Measurements from ENCODE around the gene ARHGEF40.

Gene ARHGEF40

DNA sequence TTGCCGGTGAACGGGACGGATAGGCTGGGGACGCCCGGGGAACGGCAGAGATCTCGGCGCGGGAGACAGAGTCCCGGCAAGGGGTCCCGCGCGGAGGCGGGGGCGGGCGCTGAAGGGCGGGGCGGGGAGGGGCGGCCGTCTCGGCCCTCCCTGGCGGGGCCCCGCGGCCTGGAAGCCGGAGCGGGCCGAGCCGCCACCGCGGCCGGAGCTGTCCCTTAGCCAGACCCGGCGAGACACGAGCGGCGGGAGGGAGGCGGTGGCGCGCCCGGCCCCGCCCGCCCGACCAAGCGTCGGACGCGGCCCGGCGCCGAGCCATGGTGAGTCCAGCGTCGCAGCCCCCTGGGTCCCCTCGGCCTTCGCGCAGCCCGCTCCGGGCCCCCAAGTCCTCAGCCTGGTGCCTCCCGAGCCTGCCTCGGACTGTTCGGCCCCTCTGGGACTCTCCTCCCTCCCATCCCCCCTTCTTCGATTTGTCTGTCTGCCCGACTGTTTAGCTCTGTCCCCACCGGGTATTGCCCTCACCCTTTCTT, at the start of gene ARHGEF40:
Gene ARHGEF40 (plus strand): TSS at position 222 of the 527 bp plus-strand sequence. CDS start 93 bp downstream, at position 315.
- DNase-seq (ENCODE audit: low spot score), result peak; percentile 65

DNA sequence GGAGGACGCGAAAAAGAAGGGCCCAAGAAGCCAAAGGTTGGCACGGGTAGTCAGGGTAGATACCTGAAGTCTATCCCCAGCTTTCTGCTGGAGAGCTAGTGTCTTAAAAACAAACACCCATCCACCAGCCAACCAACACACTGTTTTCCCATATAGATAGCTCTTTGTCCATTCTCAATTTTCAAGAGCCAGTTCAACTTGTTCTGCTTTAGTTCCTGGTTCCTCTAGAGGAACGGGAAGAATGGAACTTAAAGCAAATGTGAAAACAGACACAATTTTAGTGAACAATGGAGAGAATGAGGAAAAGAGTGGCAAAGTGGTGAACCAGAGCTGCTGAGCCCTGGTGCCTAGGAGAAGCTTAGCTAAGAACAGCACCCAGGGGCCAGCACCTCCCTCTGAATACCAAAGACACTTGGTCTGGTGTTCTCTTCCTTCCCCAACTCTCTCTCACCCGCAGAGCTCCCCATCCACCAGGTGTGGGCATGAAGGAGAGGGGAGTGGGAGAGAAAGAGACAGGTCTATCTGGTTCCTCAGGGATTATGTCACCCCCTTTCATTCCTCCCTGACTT, 49.0 kb upstream of the ARHGEF40 start:
- no peak for DNase-seq (ENCODE audit: low spot score)

DNA sequence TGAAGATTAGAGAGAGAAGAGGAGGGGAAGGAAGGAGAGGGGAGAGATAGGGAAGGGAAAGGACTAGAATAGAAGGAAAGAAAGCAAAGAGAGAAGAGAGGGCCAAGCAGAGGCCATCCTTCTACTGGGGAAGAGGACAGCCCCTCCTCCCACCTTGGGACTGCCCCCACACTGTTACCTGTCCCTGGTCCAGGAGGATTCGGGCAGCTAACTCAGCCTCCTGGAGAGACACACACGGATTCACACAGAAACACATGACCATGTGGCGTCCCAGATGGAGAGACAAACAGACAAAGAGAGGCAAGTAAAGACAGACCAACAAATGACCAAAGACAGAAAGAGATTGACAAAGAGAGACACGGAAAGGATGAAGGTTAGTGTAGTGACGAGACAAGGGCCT, 47.4 kb upstream of the ARHGEF40 start:
- no peak for DNase-seq (ENCODE audit: low spot score)

DNA sequence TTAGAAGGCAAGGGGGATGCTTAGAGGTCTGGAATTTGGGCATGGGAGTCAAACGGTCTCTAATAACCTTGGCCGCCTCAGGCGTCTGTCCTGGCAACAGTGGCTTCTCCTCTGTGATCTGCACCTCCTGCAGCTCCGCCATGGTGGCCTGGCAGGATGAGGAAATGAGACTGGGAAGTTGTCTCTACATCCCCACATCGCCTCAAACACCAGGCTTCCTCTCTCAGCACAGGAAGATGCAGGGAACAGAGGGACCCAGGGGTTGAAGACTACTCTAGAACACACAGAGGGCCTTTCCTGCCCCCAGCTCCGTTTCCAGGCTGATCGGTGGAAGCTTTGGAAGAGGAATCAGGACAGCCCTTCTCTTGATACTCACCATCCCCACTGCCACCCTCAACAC, 46.9 kb upstream of the ARHGEF40 start:
- no peak for DNase-seq (ENCODE audit: low spot score)

DNA sequence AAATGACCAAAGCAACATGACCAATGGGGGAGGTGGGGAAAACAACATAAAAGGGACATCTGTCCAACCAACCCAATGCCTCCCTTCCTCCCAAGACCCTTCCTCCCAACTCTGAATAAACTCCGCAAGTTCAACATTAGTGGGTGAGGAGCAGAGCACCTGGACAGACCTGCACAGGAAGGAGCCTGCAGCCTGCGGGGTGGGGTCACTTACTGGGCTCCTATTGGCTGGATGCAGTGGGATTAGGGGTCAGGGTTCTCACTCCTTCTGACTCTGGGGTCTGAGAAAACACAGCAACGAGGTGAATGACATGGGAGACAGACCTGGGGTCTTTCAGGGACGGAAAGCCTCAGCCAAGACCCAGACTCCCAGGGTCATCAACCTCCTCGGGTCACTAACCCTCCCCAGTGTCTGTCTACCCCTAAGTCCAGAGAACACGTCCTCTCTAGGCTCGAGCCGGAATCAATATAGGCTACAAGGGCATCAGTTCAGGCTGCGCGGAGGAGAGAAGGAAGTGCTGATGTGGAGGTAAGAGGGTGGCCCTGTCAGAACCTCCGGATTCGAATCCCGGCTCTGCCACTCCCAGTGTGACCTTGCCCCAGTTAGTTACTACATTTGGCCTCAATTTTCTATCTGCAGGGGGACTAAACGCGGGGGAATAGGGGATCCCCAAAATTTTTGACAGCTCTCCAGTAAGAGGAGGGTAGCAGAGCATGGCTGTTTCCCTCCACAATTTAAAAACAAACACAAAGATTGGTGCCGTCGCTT, 46.1 kb upstream of the ARHGEF40 start:
- no peak for DNase-seq (ENCODE audit: low spot score)

DNA sequence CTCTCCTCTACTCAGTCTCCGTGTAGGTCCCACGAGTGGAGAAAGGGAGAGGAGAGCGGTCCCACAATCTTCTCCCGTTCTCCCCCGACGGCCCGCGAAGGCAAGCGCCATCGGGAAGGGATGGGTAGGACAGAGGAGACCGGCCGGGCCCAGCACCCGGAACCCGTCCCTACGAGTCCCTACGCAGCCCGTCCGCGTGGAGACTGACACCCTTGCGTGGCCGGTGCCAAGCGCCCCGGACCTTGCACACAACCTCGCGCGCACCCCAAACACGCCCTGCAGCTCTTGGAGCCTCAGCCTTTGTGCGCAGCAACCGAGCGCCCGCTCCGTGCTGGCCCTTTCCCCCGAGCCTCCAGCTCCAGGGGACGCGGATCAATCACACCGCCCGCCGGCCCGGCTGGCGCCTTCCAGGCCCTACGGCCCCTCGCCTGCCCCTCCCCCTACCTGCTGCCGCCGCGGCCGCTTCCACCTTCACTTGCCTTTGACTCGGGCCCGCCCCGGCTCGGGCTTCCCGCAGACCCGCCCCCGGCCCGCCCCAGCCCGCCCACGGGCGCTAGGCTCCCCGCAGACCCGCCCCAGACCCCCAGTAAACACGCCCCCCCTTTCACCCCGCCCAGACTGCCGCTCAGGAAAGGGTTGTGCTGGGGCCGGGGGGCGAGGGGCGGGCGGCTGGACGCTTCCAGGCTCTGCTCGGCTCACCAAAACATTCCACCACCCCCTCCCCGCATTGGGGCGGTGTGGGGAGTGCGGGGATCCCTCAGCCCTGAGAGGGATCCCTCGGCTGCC, 45.3 kb upstream of the ARHGEF40 start, which contains the start of gene NDRG2:
Gene NDRG2 (minus strand): TSS at position 477 of the 786 bp plus-strand sequence. CDS start 1,746 bp downstream, outside the sequence.
- peak; percentile 22 for DNase-seq (ENCODE audit: low spot score)

DNA sequence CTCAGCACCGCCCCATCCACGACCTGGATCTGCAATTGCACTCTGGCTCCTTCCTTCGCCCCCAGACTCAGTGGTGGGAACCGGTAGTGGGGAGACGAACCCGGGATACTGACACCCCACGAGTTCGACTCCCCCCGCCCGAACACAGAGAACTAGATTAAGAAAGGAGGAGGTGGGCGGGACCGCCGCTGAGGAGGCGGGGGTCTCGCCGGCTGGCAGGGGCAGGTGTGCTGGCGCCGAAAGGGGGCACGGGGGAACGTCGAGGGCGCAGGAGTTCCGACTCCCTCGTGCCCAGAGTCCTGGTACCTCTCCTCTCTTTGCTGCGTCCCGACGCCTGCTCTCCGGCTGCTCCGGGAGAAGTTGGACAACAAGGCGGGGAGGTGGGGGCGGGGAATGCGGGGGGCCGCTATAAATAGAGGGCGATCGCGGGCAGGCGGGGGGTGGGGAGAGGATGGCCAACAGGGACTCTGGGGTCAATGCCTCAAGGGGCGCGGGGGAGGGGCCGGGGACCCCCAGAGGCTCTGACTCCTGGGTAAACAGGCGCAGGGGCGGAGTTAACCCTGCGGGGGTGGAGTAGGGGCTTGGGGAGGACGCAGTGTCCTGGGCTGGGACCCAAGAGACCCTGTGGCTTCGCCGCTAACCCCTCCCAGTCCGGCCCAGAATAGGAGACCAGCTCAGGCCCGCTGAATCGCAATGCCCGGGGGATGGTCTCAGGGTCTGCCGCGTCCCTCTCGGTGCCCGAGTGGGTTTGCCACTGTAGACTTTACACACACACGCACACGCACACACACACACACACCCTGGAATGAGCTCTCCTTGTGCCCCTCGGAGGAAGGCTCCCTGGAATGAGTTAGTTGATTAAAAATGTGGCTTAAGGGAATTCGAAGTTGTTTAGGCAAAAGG, 44.5 kb upstream of the ARHGEF40 start:
- peak; percentile 14 for DNase-seq (ENCODE audit: low spot score)

DNA sequence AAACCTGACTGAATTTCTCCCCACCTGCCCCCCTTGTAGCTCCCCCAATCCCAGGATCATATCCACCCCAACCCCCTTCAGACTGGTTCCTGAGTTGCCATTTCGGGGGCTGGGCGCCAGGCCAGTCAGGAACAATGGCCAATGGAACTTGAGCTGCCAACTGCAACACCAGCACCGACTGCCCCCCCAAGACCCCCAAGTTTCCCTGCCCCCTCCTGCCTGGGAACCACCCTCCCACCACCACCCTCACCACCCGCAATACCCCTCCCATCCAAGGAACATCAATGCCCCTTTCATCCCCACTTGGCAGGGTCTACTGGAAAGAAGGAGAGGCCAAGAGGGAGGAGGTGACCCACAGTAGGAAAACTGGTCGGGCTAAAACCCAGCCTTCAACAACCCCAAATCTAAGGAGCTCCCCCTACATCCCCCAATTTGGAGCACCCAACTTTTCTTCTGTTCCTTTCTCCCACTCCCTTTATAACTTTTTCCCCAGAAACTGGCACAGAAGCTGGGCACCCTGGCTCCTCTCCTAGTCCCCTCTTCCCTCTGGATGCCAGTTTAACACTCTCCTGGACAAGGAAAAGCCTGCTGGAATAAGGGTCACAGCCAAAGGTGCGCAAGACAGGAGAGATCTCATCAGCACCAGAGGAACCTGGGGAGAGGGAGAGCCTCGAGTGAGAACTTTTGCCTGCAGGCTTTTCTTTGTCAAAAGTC, 43.7 kb upstream of the ARHGEF40 start:
- DNase-seq (ENCODE audit: low spot score), result peak; percentile 34

DNA sequence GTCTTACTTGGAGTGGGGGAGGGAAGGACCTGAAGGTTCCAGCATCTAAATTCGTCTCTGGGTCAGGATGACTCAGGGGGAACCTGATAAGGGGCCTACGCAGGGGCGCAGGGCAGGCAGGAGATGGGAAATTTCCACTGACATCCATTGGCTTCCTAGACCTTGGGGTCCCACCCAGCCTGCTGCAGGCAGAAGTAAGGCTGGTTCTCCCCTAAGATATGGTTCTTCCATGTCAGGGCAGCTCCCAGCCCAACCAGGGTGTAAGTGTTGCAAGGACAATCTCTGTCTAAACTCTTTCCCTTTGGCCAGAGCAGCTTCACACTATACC, 43.2 kb upstream of the ARHGEF40 start:
- no peak for DNase-seq (ENCODE audit: low spot score)

DNA sequence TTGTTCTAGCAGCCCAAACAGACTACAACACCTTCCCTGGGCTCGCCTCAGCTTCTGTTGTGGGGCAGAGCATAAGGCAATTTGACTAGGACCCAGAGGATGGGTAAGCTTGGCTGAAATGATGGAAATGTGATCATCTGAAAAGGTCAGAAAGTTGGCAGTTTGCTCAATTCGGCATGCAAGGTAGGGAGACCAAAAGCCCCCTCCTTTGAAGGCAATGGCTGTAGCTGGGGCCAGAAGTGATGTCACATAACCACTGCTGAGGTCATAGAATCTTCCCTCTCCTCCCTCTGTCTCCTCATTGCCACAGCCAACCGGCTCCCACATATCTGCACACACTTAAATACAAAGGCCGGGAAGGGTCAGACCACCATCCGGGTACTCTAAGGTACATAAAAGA, 40.2 kb upstream of the ARHGEF40 start, which contains the start of gene TPPP2:
Gene TPPP2 (plus strand): TSS at position 301 of the 400 bp plus-strand sequence. CDS start 365 bp downstream, outside the sequence.
- DNase-seq (ENCODE audit: low spot score), result no peak

DNA sequence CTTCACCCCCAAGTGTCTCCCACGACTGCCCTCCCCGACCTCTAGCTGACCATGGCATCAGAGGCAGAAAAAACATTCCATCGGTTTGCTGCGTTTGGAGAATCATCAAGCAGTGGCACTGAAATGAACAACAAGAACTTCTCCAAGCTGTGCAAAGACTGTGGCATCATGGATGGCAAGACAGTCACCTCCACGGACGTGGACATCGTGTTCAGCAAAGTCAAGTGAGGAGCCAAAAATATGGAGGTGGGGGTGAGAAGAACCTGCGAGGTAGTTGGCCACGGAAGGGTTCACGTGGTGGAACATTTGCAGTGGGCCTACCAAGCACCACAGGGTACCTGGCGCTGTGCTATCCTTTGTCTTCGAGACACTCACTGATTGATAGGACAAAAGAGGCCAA, 39.6 kb upstream of the ARHGEF40 start:
- no peak for DNase-seq (ENCODE audit: low spot score)

DNA sequence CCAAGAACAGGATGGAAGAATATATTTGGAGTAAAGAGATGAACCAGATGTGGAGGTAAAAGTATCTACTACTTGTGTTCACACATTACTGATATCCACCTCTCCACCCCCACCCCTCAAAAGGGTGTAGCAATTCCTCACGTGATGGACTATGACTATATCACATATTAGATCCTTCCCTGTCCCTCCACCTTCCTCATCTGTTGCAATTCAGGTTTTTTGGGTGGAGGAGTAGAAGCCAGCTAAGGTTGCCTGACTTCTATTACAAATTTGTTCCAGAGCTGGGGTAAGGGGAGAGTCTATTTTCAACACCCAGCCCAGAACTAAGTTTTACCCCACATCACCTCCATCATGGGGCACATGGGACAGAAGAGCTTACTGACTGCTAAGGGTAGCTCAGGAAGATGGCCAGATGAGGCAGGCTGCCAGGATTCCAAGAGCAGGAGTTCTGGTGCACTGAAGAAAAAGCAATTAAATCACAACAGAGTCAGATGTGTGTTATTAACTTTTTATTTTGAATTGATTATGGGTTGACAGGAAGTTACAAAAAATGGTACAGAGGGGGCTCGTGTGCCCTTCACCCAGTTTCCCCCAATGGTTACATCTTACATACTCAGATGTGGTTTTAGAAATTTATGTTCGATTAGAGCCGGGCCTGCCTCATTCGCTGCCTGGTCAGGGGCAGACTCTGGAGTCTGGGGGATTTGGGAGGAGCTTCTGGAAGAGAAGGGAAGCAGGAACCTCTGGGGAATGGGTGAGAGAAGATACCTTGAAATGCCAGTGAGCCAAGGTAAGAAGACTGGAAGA, 37.6 kb upstream of the ARHGEF40 start:
- no peak for DNase-seq (ENCODE audit: low spot score)

DNA sequence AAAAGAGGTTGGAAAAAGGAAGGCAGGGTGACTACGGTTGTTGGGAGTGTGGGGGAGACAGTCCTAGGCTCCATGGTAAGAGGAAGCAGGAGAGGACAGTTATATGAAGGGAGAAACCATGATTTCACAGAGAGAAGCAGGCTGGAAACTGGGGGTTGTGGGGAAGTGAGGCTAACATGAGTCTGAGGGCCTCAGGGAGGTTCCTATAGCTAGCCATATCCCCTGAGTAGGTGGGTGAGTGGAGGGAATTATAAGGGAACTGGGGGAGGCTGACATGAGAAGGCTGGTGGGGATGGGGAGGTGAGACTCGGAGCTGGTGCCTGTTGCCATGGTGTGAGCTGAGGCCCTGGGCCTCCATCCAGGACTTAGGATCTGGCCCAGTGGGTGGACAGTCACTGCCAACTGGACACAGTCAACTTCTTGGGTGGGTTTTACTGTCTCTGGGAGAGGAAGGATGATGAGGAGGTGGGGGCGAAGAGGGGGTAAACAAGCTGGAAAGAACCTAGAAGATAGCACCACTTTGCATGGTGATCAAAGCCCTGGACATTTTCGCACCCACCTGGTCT, 36.9 kb upstream of the ARHGEF40 start:
- no peak for DNase-seq (ENCODE audit: low spot score)

DNA sequence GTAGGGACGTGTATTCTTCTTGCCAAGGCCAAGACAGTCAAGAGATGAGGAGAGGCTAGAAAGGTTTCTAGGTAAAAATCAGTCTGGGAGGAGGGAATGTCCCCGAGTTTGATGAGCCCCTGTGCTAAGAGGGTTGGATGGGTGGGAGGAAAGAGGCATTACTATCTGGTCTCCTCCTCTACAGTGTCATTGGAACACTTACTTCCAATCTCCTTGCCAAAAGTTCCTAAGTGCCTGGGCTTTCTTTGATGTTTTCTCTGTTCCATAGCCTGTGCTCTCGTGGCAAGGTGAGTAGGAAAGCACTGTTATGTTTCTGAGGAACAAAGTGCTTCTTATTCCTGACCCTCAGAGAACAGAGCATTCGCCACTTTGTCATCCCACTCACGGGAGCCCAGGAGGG, 35.4 kb upstream of the ARHGEF40 start, which contains the start of gene RNASE13:
Gene RNASE13 (minus strand): TSS at position 101 of the 400 bp plus-strand sequence. CDS start 519 bp downstream, outside the sequence.
- DNase-seq (ENCODE audit: low spot score), result no peak

DNA sequence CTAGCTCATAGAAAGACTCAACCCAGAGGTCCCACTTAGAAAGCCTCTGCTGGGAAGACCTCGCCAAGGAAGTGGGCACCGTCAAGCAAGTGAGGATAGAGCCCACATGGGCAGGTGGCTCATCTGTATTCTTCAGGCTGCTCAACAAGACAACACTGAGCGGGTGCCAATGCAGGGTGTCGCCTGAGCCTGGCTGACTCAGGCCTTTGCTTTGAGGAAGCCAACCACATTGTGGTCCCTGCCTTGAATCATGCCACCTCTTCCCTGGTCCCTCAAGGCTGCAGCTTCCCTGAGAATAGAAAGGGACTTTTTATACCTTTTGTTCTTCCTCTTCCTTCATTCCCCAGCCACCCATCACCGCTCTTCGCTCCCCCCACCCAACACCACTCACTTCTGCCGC, 33.4 kb upstream of the ARHGEF40 start:
- no peak for DNase-seq (ENCODE audit: low spot score)

DNA sequence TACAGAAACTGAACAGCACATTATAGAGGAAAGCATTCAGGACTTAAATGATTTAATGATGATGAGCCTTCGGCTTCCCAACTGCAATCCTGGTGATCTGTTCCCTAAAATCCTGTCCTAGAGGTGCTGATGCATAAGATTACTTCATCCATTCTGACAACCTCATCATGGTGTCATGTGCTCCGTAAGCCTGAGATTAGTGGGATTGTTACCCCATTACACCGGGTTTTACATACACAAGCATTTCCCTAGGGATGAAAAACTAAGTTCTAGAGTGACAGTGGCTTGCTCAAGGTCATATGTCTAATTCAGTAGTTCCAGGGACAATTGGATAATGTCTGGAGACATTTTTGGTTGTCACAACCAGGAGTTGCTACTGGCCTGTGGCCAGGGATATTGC, 32.9 kb upstream of the ARHGEF40 start:
- DNase-seq (ENCODE audit: low spot score), result no peak

DNA sequence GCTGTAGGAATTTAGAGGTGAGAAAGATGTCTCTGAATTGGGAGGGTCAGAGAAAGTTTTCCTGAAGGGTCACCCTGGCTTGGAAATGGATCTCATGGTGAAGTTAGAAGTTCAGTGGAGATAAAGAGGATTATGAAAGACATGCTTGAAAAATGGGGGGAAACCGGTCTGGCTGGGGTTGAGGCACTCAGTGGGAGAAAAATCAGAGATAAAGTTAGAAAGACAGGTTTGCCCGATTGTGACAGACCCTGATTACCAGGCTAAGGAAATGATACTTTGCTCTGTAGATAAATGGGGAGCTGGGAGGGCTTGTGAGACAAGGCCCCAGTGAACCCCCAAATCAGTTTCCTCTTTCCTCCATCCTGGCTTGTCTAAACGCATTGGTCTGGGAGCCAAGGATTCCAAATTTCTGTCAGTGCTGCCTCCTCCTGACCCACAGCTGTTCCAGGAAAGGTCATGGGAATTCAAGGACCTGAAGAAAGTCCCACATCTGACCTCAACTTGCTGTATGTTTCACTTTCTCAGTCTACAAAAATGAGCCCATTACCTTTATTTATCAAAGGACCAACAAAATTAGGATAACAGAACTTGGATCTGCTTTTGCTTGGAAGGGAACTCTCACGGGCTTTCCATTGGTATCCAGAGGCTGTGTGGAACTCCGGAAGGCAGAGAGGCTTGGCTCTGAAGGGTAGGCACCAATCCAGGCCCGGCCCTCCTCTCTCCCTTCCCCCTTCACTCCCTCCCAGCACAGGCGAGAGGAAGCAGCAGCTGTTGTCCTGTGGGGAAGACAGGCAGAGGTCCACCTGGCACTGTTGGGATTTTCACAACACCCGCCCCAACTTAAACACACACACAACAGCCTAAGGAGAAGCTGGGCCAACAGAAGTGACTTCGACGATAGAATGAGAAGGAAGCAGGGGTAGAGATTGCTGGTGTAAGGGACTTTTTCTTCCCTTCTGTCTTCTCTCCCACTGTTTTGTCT, 31.4 kb upstream of the ARHGEF40 start:
- peak; percentile 48 for DNase-seq (ENCODE audit: low spot score)

All from cerebellar cortex (tissue), 1 donor.